Stomach smooth muscle (tissue), 2 donors: ENCODE data around the gene NPIPA5.
"Not testable (repeated sequence)": the region's sequence is repeated elsewhere in the genome, so short reads cannot be mapped to it uniquely, and the experiment has no call there.

Source experiments
- H3K27ac ChIP-seq: one replicate; pipeline ENCODE4 v1.7.0; 2013; ENCODE audit warnings: mild to moderate bottlenecking, low read length, inconsistent platforms
- H3K27me3 ChIP-seq, 2 donors: one replicate each; pipeline ENCODE4 v1.7.0; 2013; ENCODE audit warnings: low read length in 2 of 2; ENCODE audit not compliant: insufficient read depth in 2 of 2, control insufficient read depth in 1 of 2
- H3K36me3 ChIP-seq, 2 donors: one replicate each; pipeline ENCODE4 v1.7.0; 2013; ENCODE audit warnings: low read length in 2 of 2; ENCODE audit not compliant: control insufficient read depth in 2 of 2, insufficient read depth in 2 of 2
- H3K4me1 ChIP-seq: one replicate; pipeline ENCODE4 v1.7.0; 2013; ENCODE audit warnings: low read length; ENCODE audit not compliant: control insufficient read depth, insufficient read depth
- H3K4me3 ChIP-seq, 2 donors: one replicate each; pipeline ENCODE4 v1.7.0; 2013; ENCODE audit warnings: low read length in 2 of 2
- H3K9ac ChIP-seq, 2 donors: one replicate each; pipeline ENCODE4 v1.7.0; 2013; ENCODE audit warnings: low read length in 2 of 2, mild to moderate bottlenecking in 1 of 2
- H3K9me3 ChIP-seq, 2 donors: one replicate each; pipeline ENCODE4 v1.7.0; 2013; ENCODE audit warnings: low read length in 2 of 2; ENCODE audit not compliant: control insufficient read depth in 2 of 2
- donor health status: healthy.
- donor health status: Pancreatic carcinoma.

NPIPA5 gene

GRCh38 chr16:15393025-15393424 is 14.9 kb upstream of the NPIPA5 start:
- not testable (repeated sequence) for H3K4me1 ChIP-seq, H3K9me3 ChIP-seq, H3K36me3 ChIP-seq, H3K27ac ChIP-seq, H3K9ac ChIP-seq, H3K27me3 ChIP-seq, H3K4me3 ChIP-seq

- not testable (repeated sequence) for H3K4me1 ChIP-seq, H3K27ac ChIP-seq, H3K4me3 ChIP-seq, H3K36me3 ChIP-seq, H3K9ac ChIP-seq, H3K9me3 ChIP-seq, H3K27me3 ChIP-seq
Measured at GRCh38 chr16:15389916-15390315, 11.8 kb upstream of the NPIPA5 start.

- H3K4me1 ChIP-seq, H3K9me3 ChIP-seq, H3K9ac ChIP-seq, H3K27ac ChIP-seq, H3K27me3 ChIP-seq, H3K36me3 ChIP-seq, H3K4me3 ChIP-seq: not testable (repeated sequence)
Measured at GRCh38 chr16:15388060-15388459, 10.0 kb upstream of the NPIPA5 start.

- not testable (repeated sequence) for H3K27me3 ChIP-seq, H3K9me3 ChIP-seq, H3K4me1 ChIP-seq, H3K27ac ChIP-seq, H3K36me3 ChIP-seq, H3K9ac ChIP-seq, H3K4me3 ChIP-seq
Measured at GRCh38 chr16:15382810-15383209, 4.7 kb upstream of the NPIPA5 start.

- not testable (repeated sequence) for H3K36me3 ChIP-seq, H3K4me1 ChIP-seq, H3K9me3 ChIP-seq, H3K27ac ChIP-seq, H3K9ac ChIP-seq, H3K27me3 ChIP-seq, H3K4me3 ChIP-seq
Measured at GRCh38 chr16:15357495-15357894, 20.6 kb downstream of the NPIPA5 start.

- H3K27me3 ChIP-seq, H3K9me3 ChIP-seq, H3K27ac ChIP-seq, H3K36me3 ChIP-seq, H3K4me3 ChIP-seq, H3K9ac ChIP-seq, H3K4me1 ChIP-seq: not testable (repeated sequence)
Measured at GRCh38 chr16:15354846-15355245, 23.2 kb downstream of the NPIPA5 start.

- H3K27ac ChIP-seq, H3K4me1 ChIP-seq, H3K9me3 ChIP-seq, H3K9ac ChIP-seq, H3K36me3 ChIP-seq, H3K4me3 ChIP-seq, H3K27me3 ChIP-seq: not testable (repeated sequence)
Measured at GRCh38 chr16:15352852-15353251, 25.2 kb downstream of the NPIPA5 start.

- not testable (repeated sequence) for H3K4me3 ChIP-seq, H3K4me1 ChIP-seq, H3K27me3 ChIP-seq, H3K36me3 ChIP-seq, H3K9me3 ChIP-seq, H3K27ac ChIP-seq, H3K9ac ChIP-seq
Measured at GRCh38 chr16:15351745-15352144, 26.3 kb downstream of the NPIPA5 start.

- H3K9me3 ChIP-seq, H3K9ac ChIP-seq, H3K27ac ChIP-seq, H3K27me3 ChIP-seq, H3K36me3 ChIP-seq, H3K4me3 ChIP-seq, H3K4me1 ChIP-seq: not testable (repeated sequence)
Measured at GRCh38 chr16:15351251-15351650, 26.8 kb downstream of the NPIPA5 start.

GRCh38 chr16:15348721-15349120 is 29.4 kb downstream of the NPIPA5 start:
- H3K9ac ChIP-seq, H3K27me3 ChIP-seq, H3K36me3 ChIP-seq, H3K4me1 ChIP-seq, H3K9me3 ChIP-seq, H3K4me3 ChIP-seq, H3K27ac ChIP-seq: not testable (repeated sequence)

- not testable (repeated sequence) for H3K9ac ChIP-seq, H3K4me3 ChIP-seq, H3K9me3 ChIP-seq
Measured at GRCh38 chr16:15342337-15342736, 35.8 kb downstream of the NPIPA5 start.

GRCh38 chr16:15338986-15339385 is 39.1 kb downstream of the NPIPA5 start:
- not testable (repeated sequence) for H3K36me3 ChIP-seq, H3K27me3 ChIP-seq, H3K4me3 ChIP-seq, H3K9ac ChIP-seq, H3K27ac ChIP-seq, H3K4me1 ChIP-seq, H3K9me3 ChIP-seq

More at GRCh38 chr16:15342337-15342736, 35.8 kb downstream of the NPIPA5 start:
- H3K27ac ChIP-seq, H3K27me3 ChIP-seq, H3K36me3 ChIP-seq, H3K4me1 ChIP-seq: not testable (repeated sequence)
